NCI-H510A (cell line): ENCODE results near the gene DCBLD2.
"Not testable (repeated sequence)": the region's sequence is repeated elsewhere in the genome, so short reads cannot be mapped to it uniquely, and the experiment has no call there.

Experiments used
- DNase-seq: peaks from one replicate; lab custom pipeline; 2025; lab: John Stamatoyannopoulos, UW

DCBLD2 gene

DNA sequence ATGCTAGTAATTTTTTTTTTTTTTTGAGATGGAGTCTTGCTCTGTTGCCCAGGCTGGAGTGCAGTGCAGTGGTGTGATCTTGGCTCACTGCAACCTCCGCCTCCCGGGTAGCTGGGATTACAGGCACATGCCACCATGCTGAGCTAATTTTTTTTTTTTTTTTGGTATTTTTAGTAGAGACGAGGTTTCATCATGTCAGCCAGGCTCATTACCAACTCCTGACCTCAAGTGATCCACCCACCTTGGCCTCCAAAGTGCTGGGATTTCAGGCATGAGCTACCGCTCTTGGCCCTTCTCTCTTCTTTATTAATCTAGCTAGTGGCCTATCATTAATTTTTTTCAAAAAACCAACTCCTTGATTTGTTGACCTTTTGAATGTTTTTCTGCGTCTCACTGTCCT, 70.4 kb downstream of the DCBLD2 start:
- DNase-seq: not testable (repeated sequence)

DNA sequence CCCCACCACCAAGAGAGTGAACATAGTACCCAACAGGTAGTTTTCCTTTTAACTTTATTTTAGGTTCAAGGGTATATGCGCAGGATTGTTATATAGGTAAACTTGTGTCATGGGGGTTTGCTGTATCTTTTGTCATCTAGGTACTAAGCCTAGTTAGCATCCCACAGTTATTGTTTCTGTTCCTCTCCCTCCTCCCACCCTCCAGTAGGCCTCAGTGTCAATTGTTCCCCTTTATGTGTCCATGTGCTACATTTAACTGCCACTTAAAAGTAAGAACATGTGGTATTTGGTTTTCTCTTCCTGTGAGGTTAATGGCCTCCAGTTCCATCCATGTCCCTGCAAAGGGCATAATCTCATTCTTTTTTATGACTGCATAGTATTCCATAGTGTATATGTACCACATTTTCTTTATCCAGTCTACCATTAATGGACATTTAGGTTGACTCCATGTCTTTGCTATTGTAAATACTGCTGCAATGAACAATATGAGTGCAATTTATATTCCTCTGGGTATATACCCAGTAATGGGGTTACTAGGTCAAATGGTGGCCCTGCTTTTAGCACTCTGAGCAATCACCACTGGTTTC, 72.2 kb downstream of the DCBLD2 start:
- DNase-seq: no peak

- no peak for DNase-seq
Measured at GRCh38 chr3:98827221-98827920, 74.1 kb downstream of the DCBLD2 start.

DNA sequence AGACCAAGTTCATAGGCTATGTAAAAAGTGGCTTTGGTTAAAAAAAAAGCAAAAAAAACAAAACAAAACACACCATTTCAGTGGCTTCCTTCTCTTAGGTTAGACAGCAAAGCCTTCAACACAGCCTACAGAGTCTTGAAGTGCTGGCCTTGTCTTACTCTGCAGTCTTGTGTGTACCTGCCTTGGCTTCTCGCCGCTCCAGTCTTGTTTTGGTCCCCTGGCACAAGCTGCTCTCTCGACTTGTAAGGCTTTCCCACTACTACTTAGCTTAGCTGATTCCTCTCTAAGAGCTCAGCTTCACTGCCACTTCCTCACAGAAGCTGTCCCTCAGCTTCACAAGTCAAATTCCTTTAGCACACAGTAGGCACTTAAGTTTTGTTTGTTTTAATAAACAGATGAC, 75.4 kb downstream of the DCBLD2 start:
- no peak for DNase-seq

- DNase-seq: no peak
Measured at GRCh38 chr3:98824256-98824655, 77.2 kb downstream of the DCBLD2 start.

DNA sequence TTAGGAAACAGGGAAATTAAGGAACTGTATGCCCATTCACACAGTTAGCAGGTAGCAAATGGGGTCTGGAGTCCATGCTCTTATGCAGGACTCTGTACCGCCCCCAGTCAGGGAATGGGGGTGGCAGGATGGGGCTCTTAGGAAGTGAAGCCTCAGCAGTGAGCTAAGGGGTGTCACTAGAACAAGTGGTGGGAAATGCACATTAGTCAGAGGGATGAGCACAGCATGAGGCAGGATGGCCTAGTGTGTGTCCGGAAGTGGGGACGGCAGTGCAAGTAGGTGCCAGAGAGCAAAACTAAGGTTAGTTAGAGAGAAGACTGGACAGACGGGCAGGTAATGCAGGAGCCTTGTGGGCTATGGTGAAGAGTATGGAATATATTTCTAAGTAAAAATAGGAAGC, 77.7 kb downstream of the DCBLD2 start:
- no peak for DNase-seq

GRCh38 chr3:98821063-98821462, 80.4 kb downstream of the DCBLD2 start:
- DNase-seq: no peak

DNA sequence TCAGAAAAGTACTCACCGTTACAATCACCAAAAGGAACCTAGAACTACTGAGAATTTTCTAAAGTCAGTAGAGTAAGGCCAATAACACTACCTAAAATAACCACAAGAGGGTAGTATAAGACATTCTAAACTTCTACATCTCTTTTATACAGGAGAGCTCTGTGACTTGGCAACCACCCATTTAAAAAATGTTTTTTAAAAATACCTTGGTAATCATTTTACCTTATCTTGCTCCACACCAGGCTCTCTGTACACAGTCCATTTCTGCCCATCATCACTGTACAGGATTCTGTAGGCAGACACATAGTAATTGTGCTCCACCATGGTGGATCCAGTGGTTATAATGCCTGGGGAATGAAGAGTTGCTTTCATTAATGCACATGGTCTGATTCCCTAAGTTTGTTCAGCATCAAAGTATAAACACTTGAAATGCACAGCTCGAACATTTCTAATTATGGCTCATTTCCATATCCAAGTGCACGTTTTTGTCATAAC, 83.9 kb downstream of the DCBLD2 start:
- no peak for DNase-seq

DNA sequence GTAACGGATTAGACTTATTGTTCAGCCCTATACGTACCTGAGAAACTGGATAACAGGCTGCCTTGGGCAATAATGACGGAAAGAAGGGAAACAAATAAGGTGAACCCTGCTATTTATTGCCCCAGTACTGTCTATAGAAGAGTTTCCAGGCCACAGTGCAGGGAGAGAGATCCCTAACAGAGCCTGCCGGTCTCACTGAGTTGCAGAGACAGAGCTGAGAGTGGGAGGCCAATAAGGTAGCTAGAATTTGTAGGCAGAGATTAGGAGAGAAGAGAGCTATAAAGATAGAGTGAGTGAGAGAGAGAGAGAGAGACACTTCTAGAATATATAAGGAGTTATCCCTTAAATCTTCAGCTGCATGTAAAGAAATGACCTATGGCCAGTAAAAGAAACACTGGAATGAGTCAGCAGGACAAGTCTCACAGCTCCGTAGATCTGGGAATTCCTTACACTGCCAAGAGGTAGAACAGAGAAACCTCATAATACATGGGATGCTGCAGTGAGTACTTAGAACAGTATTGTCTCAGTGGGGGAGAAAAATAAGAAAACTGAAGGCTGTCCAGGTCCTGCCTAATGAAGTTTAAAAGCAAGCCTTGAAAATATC, 86.6 kb downstream of the DCBLD2 start:
- DNase-seq: no peak

DNA sequence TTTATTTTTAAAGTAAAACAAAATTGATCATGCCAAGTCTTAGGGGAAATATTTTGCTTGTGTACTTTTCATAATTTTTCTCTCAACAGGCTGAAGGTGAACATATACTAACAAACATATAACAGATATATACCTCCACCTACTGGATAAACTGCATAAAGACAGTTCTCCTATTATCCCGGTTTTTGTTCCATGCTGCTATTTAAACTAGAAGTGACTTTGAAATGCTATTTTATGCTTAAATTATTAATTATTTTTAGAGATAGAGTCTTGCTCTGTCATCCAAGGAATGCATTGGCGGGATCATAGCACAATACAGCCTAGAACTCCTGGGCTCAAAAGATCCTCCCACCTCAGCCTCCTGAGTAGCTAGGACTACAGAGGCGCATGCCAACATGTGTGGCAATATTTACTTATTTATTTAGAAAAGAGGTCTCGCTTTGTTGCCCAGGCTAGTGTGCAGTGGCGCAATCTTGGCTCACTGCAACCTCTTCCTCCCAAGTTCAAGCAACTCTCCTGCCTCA, 88.6 kb downstream of the DCBLD2 start:
- no peak for DNase-seq

DNA sequence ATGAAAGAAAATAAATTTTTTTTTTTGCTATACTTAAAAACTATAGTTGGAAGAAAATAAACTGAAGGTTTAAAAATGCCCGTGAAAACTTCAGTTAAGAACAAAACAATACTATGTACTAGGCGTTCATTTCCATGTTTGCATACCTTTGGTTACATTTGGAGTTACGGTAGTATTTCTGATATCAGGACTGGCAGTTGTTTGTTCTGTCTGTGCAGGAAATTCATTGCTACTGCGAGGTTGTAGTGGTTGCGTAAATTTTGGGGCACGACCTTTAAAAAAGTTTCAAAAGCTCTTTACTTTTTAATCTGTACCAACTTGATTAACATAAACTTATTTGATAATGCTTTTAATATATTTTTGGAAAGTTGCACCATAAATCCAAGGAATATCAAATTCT, 90.4 kb downstream of the DCBLD2 start:
- no peak for DNase-seq

- no peak for DNase-seq
Measured at GRCh38 chr3:98809557-98809956, 91.9 kb downstream of the DCBLD2 start.

DNA sequence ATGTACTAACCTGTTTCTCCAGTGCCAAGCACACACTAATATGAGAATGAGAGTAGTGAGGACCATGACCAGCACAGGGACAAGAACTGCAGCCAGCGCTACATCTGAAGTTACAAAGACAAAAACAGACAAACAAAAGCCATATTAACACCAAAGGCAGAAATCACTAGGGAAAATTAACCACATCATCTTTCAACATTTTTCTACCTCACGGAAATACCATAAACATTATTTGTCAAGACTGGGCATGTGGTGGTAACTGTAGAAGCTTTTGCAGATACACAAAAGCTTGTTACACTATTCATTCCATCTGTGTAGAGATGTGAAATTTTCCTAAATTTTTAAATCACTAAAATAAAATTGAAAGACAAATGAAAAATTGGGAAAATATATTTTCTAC, 93.4 kb downstream of the DCBLD2 start:
- DNase-seq: no peak

- no peak for DNase-seq
Measured at GRCh38 chr3:98807561-98807960, 93.9 kb downstream of the DCBLD2 start.

DNA sequence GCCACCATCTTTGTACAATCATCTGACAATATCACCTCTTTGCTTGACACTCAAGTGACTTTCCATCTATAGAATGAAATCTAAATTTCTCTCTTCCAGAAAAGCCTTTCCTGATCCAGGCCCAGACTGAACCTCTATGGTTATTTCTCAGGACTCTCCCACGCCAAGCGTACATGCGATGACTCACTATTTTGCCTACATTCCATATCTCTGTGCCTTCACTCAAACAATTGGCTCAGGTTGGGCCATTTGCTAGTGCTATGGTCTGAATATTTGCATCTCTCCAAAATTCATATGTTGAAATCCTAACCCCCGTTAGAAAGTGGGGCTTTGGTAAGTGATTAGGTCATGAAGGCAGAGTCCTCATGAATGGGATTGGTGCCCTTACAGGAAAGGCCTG, 94.5 kb downstream of the DCBLD2 start:
- DNase-seq: no peak

GRCh38 chr3:98806521-98806920, 95.0 kb downstream of the DCBLD2 start:
- DNase-seq: no peak

DNA sequence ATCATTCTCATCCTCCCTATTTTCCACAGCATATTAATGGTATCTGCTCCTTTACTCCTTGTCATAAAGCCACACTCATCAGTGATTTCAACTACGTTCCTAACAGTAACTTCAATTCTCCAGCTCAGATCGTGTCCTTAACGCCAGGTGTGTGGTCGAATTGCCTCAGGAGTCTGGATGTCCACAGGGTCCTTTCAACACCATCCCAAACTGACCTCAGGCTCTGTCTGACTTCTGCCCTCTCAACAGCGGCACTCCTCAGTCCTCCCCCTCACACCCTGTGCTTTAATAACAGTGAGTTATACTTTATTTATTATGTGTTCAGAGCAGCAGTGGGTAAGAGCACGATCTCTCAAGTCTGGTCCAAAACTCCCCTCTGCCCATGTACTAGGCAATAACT, 95.9 kb downstream of the DCBLD2 start:
- DNase-seq: no peak

- no peak for DNase-seq
Measured at GRCh38 chr3:98801043-98801747, 100.3 kb downstream of the DCBLD2 start.

DNA sequence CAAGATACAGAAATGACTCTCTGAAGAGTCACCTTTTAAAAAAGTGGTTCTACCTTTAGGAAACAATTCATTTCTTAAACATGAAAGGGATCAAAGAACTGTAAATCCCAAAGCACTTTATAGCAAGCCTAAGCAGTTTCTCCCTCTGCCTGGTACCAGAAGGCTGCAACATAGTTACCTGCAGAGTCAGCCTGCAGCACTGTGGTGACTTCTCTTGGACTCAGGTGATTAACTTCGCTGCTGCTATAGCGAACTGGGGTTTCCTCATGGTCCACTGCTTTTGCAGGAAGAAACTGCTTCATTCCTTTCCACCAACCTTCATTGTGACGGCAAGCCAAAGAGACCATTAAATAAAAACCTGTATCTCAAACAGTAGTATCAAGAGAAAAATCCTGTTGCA, 101.1 kb downstream of the DCBLD2 start:
- no peak for DNase-seq

GRCh38 chr3:98799479-98799878, 102.0 kb downstream of the DCBLD2 start:
- DNase-seq: no peak

DNA sequence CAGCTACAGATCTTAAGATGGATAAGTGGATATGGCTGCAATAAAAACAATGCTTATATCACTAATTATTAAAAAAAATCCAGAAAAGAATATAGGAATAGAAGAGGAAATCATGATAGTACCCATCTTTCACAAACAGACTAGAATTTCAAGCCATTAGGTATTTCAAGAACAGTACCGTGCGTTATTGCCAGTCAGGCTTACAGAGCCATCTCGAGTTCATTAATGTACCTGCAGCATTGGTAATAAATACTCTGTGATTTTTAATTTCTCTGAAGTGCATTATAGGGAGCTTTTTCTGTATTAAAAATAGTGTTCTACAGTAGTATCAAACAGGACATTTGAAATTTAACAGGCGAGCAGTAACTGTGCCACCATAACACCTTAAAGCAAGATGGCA, 102.7 kb downstream of the DCBLD2 start:
- DNase-seq: no peak

GRCh38 chr3:98797905-98798304, 103.6 kb downstream of the DCBLD2 start:
- no peak for DNase-seq

GRCh38 chr3:98796334-98796733, 105.2 kb downstream of the DCBLD2 start:
- DNase-seq: no peak
